GM12878 (cell line): ENCODE data around the gene GTF3A. TPM values are rescaled to one million over a fixed set of nuclear protein-coding genes. Genes with fewer than 3 reads are reported as not detected.
"Not testable (repeated sequence)": the region's sequence is repeated elsewhere in the genome, so short reads cannot be mapped to it uniquely, and the experiment has no call there.

Experiments used
- ATAC-seq: fragments of 200-7000 bp; cut with Tn5 transposase; 3 replicates; pipeline ENCODE4 v1.9.1; 2020; ENCODE audit warnings: mild to moderate bottlenecking, moderate library complexity
- BruUV-seq: library from RNA; stranded (reverse); fragments of 400-500 nt; replicated peaks from 2 replicates; lab custom pipeline; 2021; lab: Mats Ljungman, UMichigan
- CTCF ChIA-PET: fragments of 300-600 bp; sonication (Branson Sonifier 250); formaldehyde crosslinking; extraction: SDS; loops from one replicate; lab custom pipeline; 2021; ENCODE audit warnings: inconsistent platforms; lab: Yijun Ruan, JAX
- POLR2A ChIA-PET: fragments of 350-600 bp; formaldehyde crosslinking; extraction: SDS; loops from one replicate; lab custom pipeline; 2021; ENCODE audit warnings: inconsistent platforms; lab: Charles Lee
- RAD21 ChIA-PET: fragments of 300-600 bp; sonication (Branson Sonifier 250); formaldehyde crosslinking; loops from one replicate; lab custom pipeline; 2023; ENCODE audit warnings: antibody characterized with exemption; ENCODE audit not compliant: unreplicated experiment; lab: Charles Lee
- SMC1A ChIA-PET: fragments of 300-600 bp; sonication (Branson Sonifier 250); formaldehyde crosslinking; loops from one replicate; lab custom pipeline; 2023; ENCODE audit not compliant: unreplicated experiment, uncharacterized antibody; lab: Charles Lee
- DNase-seq: peaks from one replicate; pipeline ENCODE4 v3.0.0-alpha.2; 2011; ENCODE audit warnings: low read depth, low spot score
- FAIRE-seq: peaks from 3 replicates; lab custom pipeline; 2011; peaks lifted over from hg19 to GRCh38; lab: Jason Lieb, UNC
- H2AFZ ChIP-seq: 2 replicates; pipeline ENCODE4 v1.6.0; 2011; ENCODE audit warnings: low read depth, low read length, control low read depth; ENCODE audit not compliant: control insufficient read depth
- H3K27ac ChIP-seq: 2 replicates; pipeline ENCODE4 v1.5.1; 2011; ENCODE audit warnings: control low read depth; ENCODE audit not compliant: control insufficient read depth, insufficient read depth
- H3K27me3 ChIP-seq, 2 experiments: replicated peaks in 1 of 2; 2 replicates each; pipeline versions ENCODE4 v1.6.0 to v1.6.1; 2011; ENCODE audit warnings: low read length in 1 of 2; ENCODE audit not compliant: control insufficient read depth in 2 of 2, insufficient read depth in 2 of 2
- H3K36me3 ChIP-seq, 2 experiments: 2 replicates each; pipeline ENCODE4 v1.5.1; 2011; ENCODE audit warnings: low read length in 1 of 2; ENCODE audit not compliant: control insufficient read depth in 2 of 2, insufficient read depth in 2 of 2
- H3K4me1 ChIP-seq: 2 replicates; pipeline ENCODE4 v1.6.1; 2011; ENCODE audit warnings: mild to moderate bottlenecking, low read length, moderate library complexity, mixed read lengths; ENCODE audit not compliant: control insufficient read depth, insufficient read depth
- H3K4me2 ChIP-seq: 2 replicates; pipeline ENCODE4 v1.6.0; 2011; ENCODE audit warnings: control low read depth; ENCODE audit not compliant: control insufficient read depth, insufficient read depth
- H3K4me3 ChIP-seq: fragments of 200-600 bp; sonication (generic); 2 replicates; pipeline ENCODE4 v1.5.1; 2016
- H3K79me2 ChIP-seq: 2 replicates; pipeline ENCODE4 v1.6.0; 2011; ENCODE audit warnings: low read length; ENCODE audit not compliant: control insufficient read depth, insufficient read depth
- H3K9ac ChIP-seq: 2 replicates; pipeline ENCODE4 v1.8.0; 2011; ENCODE audit warnings: low read length, control low read depth, mixed read lengths; ENCODE audit not compliant: control insufficient read depth, insufficient read depth
- H3K9me3 ChIP-seq: replicated peaks from 3 replicates; pipeline ENCODE4 v1.5.1; 2011; ENCODE audit warnings: mild to moderate bottlenecking, low read length; ENCODE audit not compliant: control insufficient read depth, insufficient read depth
- H4K20me1 ChIP-seq: 2 replicates; pipeline ENCODE4 v1.6.0; 2011; ENCODE audit not compliant: control insufficient read depth, insufficient read depth
- MXI1 ChIP-seq: fragments of 150-350 bp; IDR thresholded peaks from 2 replicates; pipeline ENCODE4 v1.6.1; 2011; ENCODE audit warnings: low read depth, mild to moderate bottlenecking, inconsistent platforms, low read length, improper control_type of control experiment
- NFYB ChIP-seq: IDR thresholded peaks from 2 replicates; pipeline ENCODE4 v1.6.1; 2011; ENCODE audit warnings: low read depth, mild to moderate bottlenecking, low read length, improper control_type of control experiment, moderate library complexity; ENCODE audit not compliant: insufficient read depth
- WGBS: methylation state at CpG from one replicate; pipeline ENCODE4 v1.1.6; 2016; ENCODE audit warnings: low lambda C conversion rate; ENCODE audit not compliant: insufficient replicate concordance, insufficient coverage; ENCODE audit errors: missing lambda C conversion rate; 5-methylcytosine and 5-hydroxymethylcytosine counted together
- in situ Hi-C: fragments of 300-500 bp; cut with MboI; formaldehyde crosslinking; loops from 9 replicates; pipeline ENCODE4 v1.14.3; 2018; ENCODE audit warnings: mixed read lengths
- intact Hi-C: fragments of 100-400 bp; cut with micrococcal nuclease; formaldehyde crosslinking; loops from one replicate; pipeline ENCODE4 v1.14.2; 2022; ENCODE audit not compliant: unreplicated experiment
- polyA plus RNA-seq, 11 experiments: library from polyadenylated mRNA; depleted of rRNA in 4 of 11; unstranded in 6 of 11; stranded (reverse) in 5 of 11; fragments of >200 nt; fragmentation: Nextera tagmentation in 4 of 11; fragmentation: Illumina TruSeq in 1 of 11; extraction: Ambion mirVana in 4 of 11; extraction: Trizol in 1 of 11; gene quantifications; 1 replicate in 1 of 11; 2 replicates in 10 of 11; pipeline versions ENCODE4 v1.2.1 to v1.2.3, GENCODE V29; 2011 to 2016; ENCODE audit warnings: inconsistent platforms in 2 of 11, missing spikeins in 2 of 11, low read depth in 1 of 11
- total RNA-seq, 4 experiments: library from RNA; depleted of rRNA in 3 of 4; stranded (reverse); fragments of >200 nt in 3 of 4; fragmentation: Illumina TruSeq in 1 of 4; extraction: Trizol in 1 of 4; gene quantifications; 2 replicates each; pipeline versions ENCODE4 v1.2.1 to v1.2.3, GENCODE V29; 2013 to 2021

The GTF3A gene
- total and polyA plus RNA-seq, 10 of the 15 experiments (the other 5 are each of a cell fraction or from before 2014, with no cell fraction given): 74.2 to 524 (median 216) TPM

DNA sequence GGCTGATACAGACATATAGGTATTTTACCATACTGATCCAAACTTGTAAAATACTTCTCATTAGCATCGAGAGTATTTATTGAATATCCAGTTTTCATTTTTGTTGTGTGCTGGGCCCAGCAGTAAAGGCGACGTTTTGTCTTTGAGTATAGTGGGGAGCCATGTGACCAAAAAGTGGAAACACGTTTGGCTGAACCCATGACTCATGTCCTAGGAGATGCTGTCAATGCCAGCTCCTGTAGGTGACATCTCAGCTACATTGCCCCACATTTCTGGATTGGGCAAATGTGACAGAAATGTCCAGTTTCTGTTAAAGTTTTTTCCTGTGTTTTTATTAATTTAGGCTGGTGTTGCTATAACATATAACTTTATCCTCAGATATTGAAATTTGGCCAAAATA, 26.1 kb upstream of the GTF3A start:
- POLR2A ChIA-PET: no interaction called here
- H2AFZ ChIP-seq: no peak overlapping the region
- H3K79me2 ChIP-seq: no peaks in the 10 kb centered on the region
- in situ Hi-C loops: no loop called here
- no peak for FAIRE-seq
- H3K4me3 ChIP-seq: no peak overlapping the region
- no peaks in the 10 kb centered on the region for H3K4me1 ChIP-seq
- no peak overlapping the region for H3K9ac ChIP-seq
- ATAC-seq: no peak
- RAD21 ChIA-PET: no interaction called here
- SMC1A ChIA-PET: no interaction called here
- no peaks in the 10 kb centered on the region for H3K27me3 ChIP-seq
- no peak for DNase-seq
- no peak for TF ChIP-seq MXI1
- no TSS peak for BruUV-seq
- H3K4me2 ChIP-seq: no peak overlapping the region
- H3K9me3 ChIP-seq: no peaks in the 10 kb centered on the region; the same call in 2 of the 3 replicates
- no peaks in the 10 kb centered on the region for H3K36me3 ChIP-seq
- CTCF ChIA-PET: interaction anchor here (1.0 to 1.5 kb wide), 2 partner anchors 26 to 58 kb away, joined by 3 to 4 read pairs; no protein-coding TSS in a partner anchor
- intact Hi-C loops: no loop called here
- WGBS: 30% methylated on average over 4 of the region's 4 CpGs
- no peaks in the 10 kb centered on the region for H4K20me1 ChIP-seq
- no peak overlapping the region for H3K27ac ChIP-seq

DNA sequence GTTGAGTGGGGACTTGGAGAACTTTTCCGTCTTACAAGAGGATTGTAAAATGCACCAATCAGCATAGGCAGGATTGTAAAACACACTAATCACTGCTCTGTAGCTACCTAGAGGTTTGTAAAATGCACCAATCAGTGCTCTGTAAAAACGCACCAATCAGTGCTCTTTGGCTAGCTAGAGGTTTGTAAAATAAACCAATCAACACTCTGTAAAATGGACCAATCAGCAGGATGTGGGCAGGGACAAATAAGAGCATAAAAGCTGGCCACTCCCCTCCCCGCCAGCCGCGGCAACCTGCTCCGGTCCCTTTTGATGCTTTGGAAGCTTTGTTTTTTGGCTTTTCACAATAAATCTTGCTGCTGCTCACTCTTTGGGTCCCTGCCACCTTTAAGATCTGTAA, 24.0 kb upstream of the GTF3A start:
- ATAC-seq, in situ Hi-C loops, H3K9me3 ChIP-seq, SMC1A ChIA-PET, intact Hi-C loops, H3K27ac ChIP-seq, H3K4me1 ChIP-seq, H3K4me2 ChIP-seq, DNase-seq, RAD21 ChIA-PET, H4K20me1 ChIP-seq, H3K9ac ChIP-seq, H3K79me2 ChIP-seq, CTCF ChIA-PET, H3K27me3 ChIP-seq, BruUV-seq, H3K36me3 ChIP-seq, POLR2A ChIA-PET, H2AFZ ChIP-seq, H3K4me3 ChIP-seq, FAIRE-seq: not testable (repeated sequence)
- WGBS: 70% methylated on average over 6 of the region's 6 CpGs
- TF ChIP-seq NFYB: peak; percentile 71
